SK-N-SH treated with all-trans-retinoic acid at 6 μM for 48 hours (cell line): Measurements from ENCODE around the gene TBCCD1.

ENCODE experiments used
- ATAC-seq: fragments of 200-7000 bp; cut with Tn5 transposase; 3 replicates; pipeline ENCODE4 v1.9.1; 2020; ENCODE audit warnings: mild to moderate bottlenecking, moderate library complexity
- ARNTL ChIP-seq: fragments of 450-650 bp; formaldehyde crosslinking; IDR thresholded peaks from 2 replicates; pipeline ENCODE4 v1.5.0; 2020; ENCODE audit warnings: low read depth, mild to moderate bottlenecking, moderate library complexity, borderline replicate concordance
- ESRRG ChIP-seq: fragments of 250-450 bp; sonication (Bioruptor Pico); IDR thresholded peaks from 2 replicates; pipeline ENCODE4 v1.6.1; 2021; ENCODE audit warnings: mild to moderate bottlenecking
- GLIS3 ChIP-seq: fragments of 250-450 bp; sonication (Bioruptor Pico); IDR thresholded peaks from 2 replicates; pipeline ENCODE4 v1.5.0; 2020; ENCODE audit warnings: mild to moderate bottlenecking, moderate library complexity
- ISL1 ChIP-seq: fragments of 250-450 bp; sonication (Bioruptor Pico); IDR thresholded peaks from 2 replicates; pipeline ENCODE4 v2.1.2; 2022; ENCODE audit warnings: mild to moderate bottlenecking, moderate library complexity
- OSR1 ChIP-seq: fragments of 250-450 bp; sonication (Bioruptor Pico); IDR thresholded peaks from 2 replicates; pipeline ENCODE4 v1.8.0; 2022; ENCODE audit warnings: moderate library complexity, mild to moderate bottlenecking, inconsistent platforms
- PATZ1 ChIP-seq: fragments of 250-450 bp; sonication (Bioruptor Pico); IDR thresholded peaks from 2 replicates; pipeline ENCODE4 v1.8.0; 2020; ENCODE audit warnings: mild to moderate bottlenecking, moderate library complexity, borderline replicate concordance
- POU6F1 ChIP-seq: fragments of 250-450 bp; sonication (Bioruptor Pico); IDR thresholded peaks from 2 replicates; pipeline ENCODE4 v1.8.0; 2021; ENCODE audit warnings: low read depth, mild to moderate bottlenecking, moderate library complexity, borderline replicate concordance
- PPARA ChIP-seq: fragments of 250-450 bp; sonication (Bioruptor Pico); IDR thresholded peaks from 2 replicates; pipeline ENCODE4 v1.5.0; 2020; ENCODE audit warnings: mild to moderate bottlenecking, borderline replicate concordance
- RARB ChIP-seq: fragments of 250-450 bp; sonication (Bioruptor Pico); IDR thresholded peaks from 2 replicates; pipeline ENCODE4 v1.8.0; 2021; ENCODE audit warnings: mild to moderate bottlenecking, moderate library complexity
- SNAI2 ChIP-seq: fragments of 250-450 bp; sonication (Bioruptor Pico); IDR thresholded peaks from 2 replicates; pipeline ENCODE4 v1.5.0; 2020; ENCODE audit warnings: mild to moderate bottlenecking, moderate library complexity
- TCF4 ChIP-seq: fragments of 250-450 bp; sonication (Bioruptor Pico); IDR thresholded peaks from 2 replicates; pipeline ENCODE4 v1.8.0; 2021; ENCODE audit warnings: mild to moderate bottlenecking, moderate library complexity, borderline replicate concordance
- TOX ChIP-seq: fragments of 250-450 bp; sonication (Bioruptor Pico); IDR thresholded peaks from 2 replicates; pipeline ENCODE4 v1.8.0; 2021; ENCODE audit warnings: mild to moderate bottlenecking, moderate library complexity, borderline replicate concordance
- ZC3H10 ChIP-seq: fragments of 250-450 bp; sonication (Bioruptor Pico); IDR thresholded peaks from 2 replicates; pipeline ENCODE4 v1.5.1; 2021; ENCODE audit warnings: mild to moderate bottlenecking, moderate library complexity
- ZFP3 ChIP-seq: fragments of 250-450 bp; sonication (Bioruptor Pico); IDR thresholded peaks from 2 replicates; pipeline ENCODE4 v1.5.0; 2020; ENCODE audit warnings: mild to moderate bottlenecking, moderate library complexity
- ZNF565 ChIP-seq: fragments of 450-650 bp; formaldehyde crosslinking; conservative IDR thresholded peaks from 2 replicates; pipeline ENCODE4 v1.5.0; 2020; ENCODE audit warnings: low read depth, mild to moderate bottlenecking, moderate library complexity
- ZNF70 ChIP-seq: fragments of 450-650 bp; formaldehyde crosslinking; IDR thresholded peaks from 2 replicates; pipeline ENCODE4 v1.5.0; 2020; ENCODE audit warnings: mild to moderate bottlenecking, moderate library complexity
- TF ChIP-seq, protein P1 (sequence below): fragments of 250-450 bp; sonication (Bioruptor Pico); IDR thresholded peaks from 2 replicates; pipeline ENCODE4 v1.5.1; 2020; ENCODE audit warnings: low read depth, mild to moderate bottlenecking, moderate library complexity
- TF ChIP-seq, protein P2 (sequence below): fragments of 250-450 bp; sonication (Bioruptor Pico); IDR thresholded peaks from 2 replicates; pipeline ENCODE4 v1.5.0; 2020; ENCODE audit warnings: mild to moderate bottlenecking, moderate library complexity
- TF ChIP-seq, protein P3 (sequence below): fragments of 250-450 bp; sonication (Bioruptor Pico); IDR thresholded peaks from 2 replicates; pipeline ENCODE4 v1.5.1; 2021; ENCODE audit warnings: mild to moderate bottlenecking, moderate library complexity

The TBCCD1 gene

GRCh38 chr3:186614597-186615483 lies 47.7 kb upstream of the TBCCD1 start:
- TF ChIP-seq ISL1 (CRISPR knock-in tag) = no peak
- no peak for TF ChIP-seq OSR1 (CRISPR knock-in tag)
- TF ChIP-seq ESRRG (CRISPR knock-in tag) = no peak
- TF ChIP-seq POU6F1 (CRISPR knock-in tag) = no peak
- TF ChIP-seq, protein P1, sequence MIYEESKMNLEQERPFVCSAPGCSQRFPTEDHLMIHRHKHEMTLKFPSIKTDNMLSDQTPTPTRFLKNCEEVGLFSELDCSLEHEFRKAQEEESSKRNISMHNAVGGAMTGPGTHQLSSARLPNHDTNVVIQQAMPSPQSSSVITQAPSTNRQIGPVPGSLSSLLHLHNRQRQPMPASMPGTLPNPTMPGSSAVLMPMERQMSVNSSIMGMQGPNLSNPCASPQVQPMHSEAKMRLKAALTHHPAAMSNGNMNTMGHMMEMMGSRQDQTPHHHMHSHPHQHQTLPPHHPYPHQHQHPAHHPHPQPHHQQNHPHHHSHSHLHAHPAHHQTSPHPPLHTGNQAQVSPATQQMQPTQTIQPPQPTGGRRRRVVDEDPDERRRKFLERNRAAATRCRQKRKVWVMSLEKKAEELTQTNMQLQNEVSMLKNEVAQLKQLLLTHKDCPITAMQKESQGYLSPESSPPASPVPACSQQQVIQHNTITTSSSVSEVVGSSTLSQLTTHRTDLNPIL (CRISPR knock-in tag) = no peak
- TF ChIP-seq PATZ1 = no peak
- no peak for TF ChIP-seq RARB (CRISPR knock-in tag)
- TF ChIP-seq ARNTL (CRISPR knock-in tag) = no peak
- TF ChIP-seq ZFP3 = no peak
- ATAC-seq = peak; percentile 82

GRCh38 chr3:186614266-186614596 lies 47.1 kb upstream of the TBCCD1 start:
- TF ChIP-seq ZC3H10 (CRISPR knock-in tag) (no peak), TCF4 (CRISPR knock-in tag) (no peak), OSR1 (CRISPR knock-in tag) (no peak), SNAI2 (CRISPR knock-in tag) (no peak), RARB (CRISPR knock-in tag) (no peak), ESRRG (CRISPR knock-in tag) (no peak), PATZ1 (no peak), ISL1 (CRISPR knock-in tag) (no peak), ZNF70 (CRISPR knock-in tag) (no peak), PPARA (CRISPR knock-in tag) (no peak), ARNTL (CRISPR knock-in tag) (no peak), ZNF565 (no peak), TOX (CRISPR knock-in tag) (no peak), GLIS3 (no peak)
- TF ChIP-seq, protein P2, sequence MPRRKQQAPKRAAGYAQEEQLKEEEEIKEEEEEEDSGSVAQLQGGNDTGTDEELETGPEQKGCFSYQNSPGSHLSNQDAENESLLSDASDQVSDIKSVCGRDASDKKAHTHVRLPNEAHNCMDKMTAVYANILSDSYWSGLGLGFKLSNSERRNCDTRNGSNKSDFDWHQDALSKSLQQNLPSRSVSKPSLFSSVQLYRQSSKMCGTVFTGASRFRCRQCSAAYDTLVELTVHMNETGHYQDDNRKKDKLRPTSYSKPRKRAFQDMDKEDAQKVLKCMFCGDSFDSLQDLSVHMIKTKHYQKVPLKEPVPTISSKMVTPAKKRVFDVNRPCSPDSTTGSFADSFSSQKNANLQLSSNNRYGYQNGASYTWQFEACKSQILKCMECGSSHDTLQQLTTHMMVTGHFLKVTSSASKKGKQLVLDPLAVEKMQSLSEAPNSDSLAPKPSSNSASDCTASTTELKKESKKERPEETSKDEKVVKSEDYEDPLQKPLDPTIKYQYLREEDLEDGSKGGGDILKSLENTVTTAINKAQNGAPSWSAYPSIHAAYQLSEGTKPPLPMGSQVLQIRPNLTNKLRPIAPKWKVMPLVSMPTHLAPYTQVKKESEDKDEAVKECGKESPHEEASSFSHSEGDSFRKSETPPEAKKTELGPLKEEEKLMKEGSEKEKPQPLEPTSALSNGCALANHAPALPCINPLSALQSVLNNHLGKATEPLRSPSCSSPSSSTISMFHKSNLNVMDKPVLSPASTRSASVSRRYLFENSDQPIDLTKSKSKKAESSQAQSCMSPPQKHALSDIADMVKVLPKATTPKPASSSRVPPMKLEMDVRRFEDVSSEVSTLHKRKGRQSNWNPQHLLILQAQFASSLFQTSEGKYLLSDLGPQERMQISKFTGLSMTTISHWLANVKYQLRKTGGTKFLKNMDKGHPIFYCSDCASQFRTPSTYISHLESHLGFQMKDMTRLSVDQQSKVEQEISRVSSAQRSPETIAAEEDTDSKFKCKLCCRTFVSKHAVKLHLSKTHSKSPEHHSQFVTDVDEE (CRISPR knock-in tag) = no peak
- TF ChIP-seq, protein P3, sequence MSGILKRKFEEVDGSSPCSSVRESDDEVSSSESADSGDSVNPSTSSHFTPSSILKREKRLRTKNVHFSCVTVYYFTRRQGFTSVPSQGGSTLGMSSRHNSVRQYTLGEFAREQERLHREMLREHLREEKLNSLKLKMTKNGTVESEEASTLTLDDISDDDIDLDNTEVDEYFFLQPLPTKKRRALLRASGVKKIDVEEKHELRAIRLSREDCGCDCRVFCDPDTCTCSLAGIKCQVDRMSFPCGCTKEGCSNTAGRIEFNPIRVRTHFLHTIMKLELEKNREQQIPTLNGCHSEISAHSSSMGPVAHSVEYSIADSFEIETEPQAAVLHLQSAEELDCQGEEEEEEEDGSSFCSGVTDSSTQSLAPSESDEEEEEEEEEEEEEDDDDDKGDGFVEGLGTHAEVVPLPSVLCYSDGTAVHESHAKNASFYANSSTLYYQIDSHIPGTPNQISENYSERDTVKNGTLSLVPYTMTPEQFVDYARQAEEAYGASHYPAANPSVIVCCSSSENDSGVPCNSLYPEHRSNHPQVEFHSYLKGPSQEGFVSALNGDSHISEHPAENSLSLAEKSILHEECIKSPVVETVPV (CRISPR knock-in tag) = no peak
- no peak for ATAC-seq
